C4-2B (cell line): Measurements from ENCODE around the gene PFKFB3.
"Not testable (repeated sequence)": the region's sequence is repeated elsewhere in the genome, so short reads cannot be mapped to it uniquely, and the experiment has no call there.

ENCODE experiments used
- H3K27ac ChIP-seq: fragments of 450-650 bp; 2 replicates; pipeline ENCODE4 v1.5.1; 2017
- CTCF ChIP-seq: fragments of 450-650 bp; conservative IDR thresholded peaks from 2 replicates; pipeline ENCODE4 v1.5.1; 2017; ENCODE audit warnings: mild to moderate bottlenecking
- ZFX ChIP-seq: fragments of 450-650 bp; IDR thresholded peaks from 2 replicates; pipeline ENCODE4 v1.6.1; 2017

PFKFB3 gene

GRCh38 chr10:6187278-6187677 is 15.5 kb upstream of the PFKFB3 start:
- no peak overlapping the region for H3K27ac ChIP-seq
- TF ChIP-seq ZFX (no peak), CTCF (no peak)

- H3K27ac ChIP-seq, result not testable (repeated sequence)
Observed at GRCh38 chr10:6190033-6190432, 12.7 kb upstream of the PFKFB3 start.

GRCh38 chr10:6191147-6191546 is 11.6 kb upstream of the PFKFB3 start:
- TF ChIP-seq CTCF (no peak), ZFX (no peak)
- no peak overlapping the region for H3K27ac ChIP-seq

GRCh38 chr10:6191569-6191968 is 11.2 kb upstream of the PFKFB3 start:
- peak overlapping the region; percentile 18; the same call in 1 of the 2 replicates for H3K27ac ChIP-seq
- TF ChIP-seq ZFX (no peak), CTCF (no peak)

GRCh38 chr10:6193342-6193741 is 9.4 kb upstream of the PFKFB3 start:
- H3K27ac ChIP-seq, result not testable (repeated sequence)

- H3K27ac ChIP-seq, result no peak overlapping the region
- no peak for TF ChIP-seq CTCF
- no peak for TF ChIP-seq ZFX
Observed at GRCh38 chr10:6194311-6194710, 8.4 kb upstream of the PFKFB3 start.

- TF ChIP-seq ZFX (no peak), CTCF (no peak)
- H3K27ac ChIP-seq, result no peak overlapping the region
Observed at GRCh38 chr10:6195376-6195775, 7.4 kb upstream of the PFKFB3 start.

- no peak for TF ChIP-seq CTCF
- no peak for TF ChIP-seq ZFX
- no peak overlapping the region for H3K27ac ChIP-seq
Observed at GRCh38 chr10:6195846-6196245, 6.9 kb upstream of the PFKFB3 start.

GRCh38 chr10:6196524-6196923 is 6.2 kb upstream of the PFKFB3 start:
- not testable (repeated sequence) for H3K27ac ChIP-seq
